ENCODE measurements around the gene CHD2.

Gene CHD2

GRCh38 chr15:93001881-93002280, 101.8 kb downstream of the CHD2 start:
- DNase-seq (ENCODE audit: extremely low read depth, low read depth), result no peak
- TF ChIP-seq CTCF (IDR thresholded peaks at IDR 0.05; ENCODE audit: low read depth, low read length, missing control alignments), result no peak
- H3K4me3 ChIP-seq (replicated peaks; ENCODE audit: low read depth, low read length), result no peak overlapping the region

GRCh38 chr15:93005133-93005532, 105.0 kb downstream of the CHD2 start:
- TF ChIP-seq CTCF (IDR thresholded peaks at IDR 0.05; ENCODE audit: low read depth, low read length, missing control alignments), result no peak
- DNase-seq (ENCODE audit: extremely low read depth, low read depth), result no peak
- H3K4me3 ChIP-seq (replicated peaks; ENCODE audit: low read depth, low read length), result no peak overlapping the region

GRCh38 chr15:93007994-93008393, 107.9 kb downstream of the CHD2 start:
- DNase-seq (ENCODE audit: extremely low read depth, low read depth), result no peak

GRCh38 chr15:93012786-93013185, 112.7 kb downstream of the CHD2 start:
- H3K4me3 ChIP-seq (replicated peaks; ENCODE audit: low read depth, low read length), result no peak overlapping the region
- no peak for TF ChIP-seq CTCF (IDR thresholded peaks at IDR 0.05; ENCODE audit: low read depth, low read length, missing control alignments)

More at GRCh38 chr15:93007994-93008393, 107.9 kb downstream of the CHD2 start:
- TF ChIP-seq CTCF (IDR thresholded peaks at IDR 0.05; ENCODE audit: low read depth, low read length, missing control alignments), result no peak
- no peak overlapping the region for H3K4me3 ChIP-seq (replicated peaks; ENCODE audit: low read depth, low read length)

GRCh38 chr15:93017526-93017925, 117.4 kb downstream of the CHD2 start:
- H3K4me3 ChIP-seq (replicated peaks; ENCODE audit: low read depth, low read length), result no peak overlapping the region
- DNase-seq (ENCODE audit: extremely low read depth, low read depth), result no peak
- TF ChIP-seq CTCF (IDR thresholded peaks at IDR 0.05; ENCODE audit: low read depth, low read length, missing control alignments), result no peak

More at GRCh38 chr15:93012786-93013185, 112.7 kb downstream of the CHD2 start:
- DNase-seq (ENCODE audit: extremely low read depth, low read depth), result no peak

GRCh38 chr15:93018574-93018973, 118.5 kb downstream of the CHD2 start:
- peak; percentile 8 for TF ChIP-seq CTCF (IDR thresholded peaks at IDR 0.05; ENCODE audit: low read depth, low read length, missing control alignments)
- no peak for DNase-seq (ENCODE audit: extremely low read depth, low read depth)
- no peak overlapping the region for H3K4me3 ChIP-seq (replicated peaks; ENCODE audit: low read depth, low read length)

GRCh38 chr15:93019090-93019489, 119.0 kb downstream of the CHD2 start:
- TF ChIP-seq CTCF (IDR thresholded peaks at IDR 0.05; ENCODE audit: low read depth, low read length, missing control alignments), result no peak
- DNase-seq (ENCODE audit: extremely low read depth, low read depth), result no peak
- no peak overlapping the region for H3K4me3 ChIP-seq (replicated peaks; ENCODE audit: low read depth, low read length)

Measured in HFF-Myc (cell line).